K562 (cell line): ENCODE measurements around the gene PRMT3. TPM values are rescaled to one million over a fixed set of nuclear protein-coding genes. Genes with fewer than 3 reads are reported as not detected.

ENCODE experiments used
- ARID1B ChIP-seq: fragments of 450-650 bp; IDR thresholded peaks from 2 replicates; pipeline ENCODE4 v1.6.1; 2016; ENCODE audit warnings: antibody characterized with exemption, mild to moderate bottlenecking, inconsistent platforms
- ARID3A ChIP-seq: IDR thresholded peaks from 2 replicates; pipeline ENCODE4 v1.6.1; 2012; ENCODE audit warnings: low read depth, low read length, improper control_type of control experiment, borderline replicate concordance
- ATF4 ChIP-seq: fragments of 450-650 bp; formaldehyde crosslinking; IDR thresholded peaks from 2 replicates; pipeline ENCODE4 v1.4.0; 2022; ENCODE audit warnings: mild to moderate bottlenecking, moderate library complexity
- FIP1L1 ChIP-seq: fragments of 200-400 bp; formaldehyde crosslinking; IDR thresholded peaks from 2 replicates; pipeline ENCODE4 v1.6.1; 2018; ENCODE audit warnings: mild to moderate bottlenecking, low read depth, low read length; ENCODE audit not compliant: poor library complexity, severe bottlenecking
- GTF2A2 ChIP-seq: IDR thresholded peaks from 2 replicates; pipeline ENCODE4 v1.6.1; 2016; ENCODE audit warnings: mild to moderate bottlenecking, missing genetic modification characterization, missing compliant biosample characterization
- HCFC1 ChIP-seq: IDR thresholded peaks from 2 replicates; pipeline ENCODE4 v1.6.1; 2012; ENCODE audit warnings: low read depth, low read length, improper control_type of control experiment
- MAFK ChIP-seq: IDR thresholded peaks from 2 replicates; pipeline ENCODE4 v1.6.1; 2011; ENCODE audit warnings: low read length, improper control_type of control experiment
- NFRKB ChIP-seq: fragments of 450-650 bp; IDR thresholded peaks from 2 replicates; pipeline ENCODE4 v1.6.1; 2016; ENCODE audit warnings: low read depth
- PBX2 ChIP-seq, 2 experiments: IDR thresholded peaks in 1 of 2; conservative IDR thresholded peaks in 1 of 2; 2 replicates each; pipeline ENCODE4 v1.6.1; 2016; ENCODE audit warnings: low read depth in 2 of 2, mild to moderate bottlenecking in 1 of 2, missing compliant biosample characterization in 1 of 2, missing genetic modification characterization in 1 of 2, moderate library complexity in 1 of 2
- PHF21A ChIP-seq: fragments of 450-650 bp; IDR thresholded peaks from 2 replicates; pipeline ENCODE4 v1.6.1; 2017; ENCODE audit warnings: low read depth, borderline replicate concordance
- RFX1 ChIP-seq: fragments of 450-650 bp; IDR thresholded peaks from 2 replicates; pipeline ENCODE4 v1.6.1; 2016; ENCODE audit warnings: mild to moderate bottlenecking, moderate library complexity
- ZBTB2 ChIP-seq: fragments of 450-650 bp; IDR thresholded peaks from 2 replicates; pipeline ENCODE4 v1.6.1; 2016; ENCODE audit warnings: antibody characterized with exemption
- polyA plus RNA-seq, 8 experiments: library from polyadenylated mRNA; depleted of rRNA in 4 of 8; stranded (reverse) in 5 of 8; unstranded in 3 of 8; fragments of >200 nt; fragmentation: Nextera tagmentation in 2 of 8; fragmentation: Illumina TruSeq in 1 of 8; extraction: Ambion mirVana in 2 of 8; extraction: Trizol in 1 of 8; gene quantifications; 2 replicates each; pipeline versions ENCODE4 v1.2.1 to v1.2.3, GENCODE V29; 2011 to 2014; ENCODE audit warnings: inconsistent platforms in 1 of 8, missing spikeins in 1 of 8
- total RNA-seq, 7 experiments: library from RNA; depleted of rRNA in 6 of 7; stranded (reverse); fragments of >200 nt in 6 of 7; fragmentation: Illumina TruSeq in 2 of 7; extraction: Trizol in 2 of 7; gene quantifications; 2 replicates each; pipeline versions ENCODE4 v1.2.1 to v1.2.3, GENCODE V29; 2011 to 2021; ENCODE audit warnings: low replicate concordance in 1 of 7
- TF ChIP-seq, protein P1 (sequence below): fragments of 450-650 bp; formaldehyde crosslinking; IDR thresholded peaks from 2 replicates; pipeline ENCODE4 v1.4.0; 2020; ENCODE audit warnings: mild to moderate bottlenecking, moderate library complexity
- TF ChIP-seq, protein P2 (sequence below): fragments of 450-650 bp; formaldehyde crosslinking; IDR thresholded peaks from 2 replicates; pipeline ENCODE4 v1.4.0; 2022; ENCODE audit warnings: missing genetic modification characterization
- TF ChIP-seq, protein P3 (sequence below): conservative IDR thresholded peaks from 2 replicates; pipeline ENCODE4 v1.6.1; 2011; ENCODE audit warnings: low read depth, mild to moderate bottlenecking, low read length; ENCODE audit not compliant: control insufficient read depth

The PRMT3 gene
- total and polyA plus RNA-seq, 9 of the 15 experiments (the other 6 are each of a cell fraction or from before 2014, with no cell fraction given): 24.0 to 62.1 (median 44.7) TPM

DNA sequence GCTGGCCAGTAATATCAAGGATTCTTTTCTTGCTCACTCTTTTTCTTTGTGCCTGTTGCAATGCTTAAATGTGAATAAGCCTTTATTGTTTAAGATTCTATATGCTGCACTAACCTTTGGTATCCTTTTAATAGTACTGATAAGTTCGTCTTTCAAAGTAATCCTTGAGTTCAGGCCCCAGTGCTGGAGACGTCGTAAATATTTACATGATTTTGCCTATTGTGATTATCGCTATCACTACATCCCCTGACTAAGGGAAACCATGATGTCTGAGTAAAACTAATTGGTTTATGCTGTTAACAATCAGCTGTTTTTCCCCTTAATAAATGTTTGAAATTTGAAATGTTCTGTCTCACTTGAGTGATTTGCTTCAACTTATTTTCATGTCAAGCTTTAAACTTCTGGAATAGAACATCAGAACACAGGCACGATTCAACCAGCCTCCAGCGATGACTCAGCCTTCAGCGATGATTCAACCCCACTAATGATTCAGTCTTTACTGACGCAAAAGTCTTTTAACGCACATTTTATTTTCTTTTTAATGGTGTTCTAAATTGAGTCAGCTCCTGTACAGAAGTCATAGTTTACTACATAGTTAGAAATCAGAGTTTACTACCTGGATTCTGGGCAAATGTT, 20.1 kb upstream of the PRMT3 start (continued):
- TF ChIP-seq FIP1L1 (no peak), MAFK (peak; percentile 80), ZBTB2 (peak; percentile 44; the same call in 1 of the 2 replicates), PHF21A (no peak), NFRKB (peak; percentile 40; the same call in 1 of the 2 replicates), PBX2 (CRISPR knock-in tag; IDR thresholded peaks at IDR 0.05; ENCODE audit: low read depth) (no peak), PBX2 (tag; conservative IDR thresholded peaks at IDR 0.05; ENCODE audit: low read depth) (peak; percentile 46; the same call in 1 of the 2 replicates), ARID3A (peak; percentile 20; the same call in 1 of the 2 replicates), ARID1B (peak; percentile 88), GTF2A2 (no peak), ATF4 (CRISPR knock-in tag) (0 out of 2 replicates have a peak, but pooled peaks have one; percentile 27), HCFC1 (no peak), RFX1 (0 out of 2 replicates have a peak, but pooled peaks have one; percentile 38)
- TF ChIP-seq, protein P1, sequence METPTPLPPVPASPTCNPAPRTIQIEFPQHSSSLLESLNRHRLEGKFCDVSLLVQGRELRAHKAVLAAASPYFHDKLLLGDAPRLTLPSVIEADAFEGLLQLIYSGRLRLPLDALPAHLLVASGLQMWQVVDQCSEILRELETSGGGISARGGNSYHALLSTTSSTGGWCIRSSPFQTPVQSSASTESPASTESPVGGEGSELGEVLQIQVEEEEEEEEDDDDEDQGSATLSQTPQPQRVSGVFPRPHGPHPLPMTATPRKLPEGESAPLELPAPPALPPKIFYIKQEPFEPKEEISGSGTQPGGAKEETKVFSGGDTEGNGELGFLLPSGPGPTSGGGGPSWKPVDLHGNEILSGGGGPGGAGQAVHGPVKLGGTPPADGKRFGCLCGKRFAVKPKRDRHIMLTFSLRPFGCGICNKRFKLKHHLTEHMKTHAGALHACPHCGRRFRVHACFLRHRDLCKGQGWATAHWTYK: 0 out of 2 replicates have a peak, but pooled peaks have one; percentile 61
- TF ChIP-seq, protein P2, sequence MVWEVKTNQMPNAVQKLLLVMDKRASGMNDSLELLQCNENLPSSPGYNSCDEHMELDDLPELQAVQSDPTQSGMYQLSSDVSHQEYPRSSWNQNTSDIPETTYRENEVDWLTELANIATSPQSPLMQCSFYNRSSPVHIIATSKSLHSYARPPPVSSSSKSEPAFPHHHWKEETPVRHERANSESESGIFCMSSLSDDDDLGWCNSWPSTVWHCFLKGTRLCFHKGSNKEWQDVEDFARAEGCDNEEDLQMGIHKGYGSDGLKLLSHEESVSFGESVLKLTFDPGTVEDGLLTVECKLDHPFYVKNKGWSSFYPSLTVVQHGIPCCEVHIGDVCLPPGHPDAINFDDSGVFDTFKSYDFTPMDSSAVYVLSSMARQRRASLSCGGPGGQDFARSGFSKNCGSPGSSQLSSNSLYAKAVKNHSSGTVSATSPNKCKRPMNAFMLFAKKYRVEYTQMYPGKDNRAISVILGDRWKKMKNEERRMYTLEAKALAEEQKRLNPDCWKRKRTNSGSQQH (CRISPR knock-in tag): no peak
- TF ChIP-seq, protein P3, sequence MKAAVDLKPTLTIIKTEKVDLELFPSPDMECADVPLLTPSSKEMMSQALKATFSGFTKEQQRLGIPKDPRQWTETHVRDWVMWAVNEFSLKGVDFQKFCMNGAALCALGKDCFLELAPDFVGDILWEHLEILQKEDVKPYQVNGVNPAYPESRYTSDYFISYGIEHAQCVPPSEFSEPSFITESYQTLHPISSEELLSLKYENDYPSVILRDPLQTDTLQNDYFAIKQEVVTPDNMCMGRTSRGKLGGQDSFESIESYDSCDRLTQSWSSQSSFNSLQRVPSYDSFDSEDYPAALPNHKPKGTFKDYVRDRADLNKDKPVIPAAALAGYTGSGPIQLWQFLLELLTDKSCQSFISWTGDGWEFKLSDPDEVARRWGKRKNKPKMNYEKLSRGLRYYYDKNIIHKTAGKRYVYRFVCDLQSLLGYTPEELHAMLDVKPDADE: no peak
